WTC11 (cell line): ENCODE results near the gene MRPL11. TPM values are rescaled to one million over a fixed set of nuclear protein-coding genes. Genes with fewer than 3 reads are reported as not detected.

Source experiments
- CREB1 ChIP-seq: sonication (generic); formaldehyde crosslinking; IDR thresholded peaks from 2 replicates; pipeline ENCODE4 v1.8.0; 2023; ENCODE audit warnings: mild to moderate bottlenecking, missing genetic modification reagents
- CTCF ChIP-seq: fragments of 200-600 bp; IDR thresholded peaks from 2 replicates; pipeline ENCODE4 v1.8.0; 2022; ENCODE audit warnings: antibody characterized with exemption
- EMX1 ChIP-seq: fragments of 250-450 bp; sonication (Bioruptor Pico); IDR thresholded peaks from 2 replicates; pipeline ENCODE4 v1.8.0; 2021; ENCODE audit warnings: mild to moderate bottlenecking
- FOXK1 ChIP-seq: sonication (generic); formaldehyde crosslinking; IDR thresholded peaks from 2 replicates; pipeline ENCODE4 v1.8.0; 2022; ENCODE audit warnings: mild to moderate bottlenecking, moderate library complexity, missing genetic modification reagents
- FOXP1 ChIP-seq: sonication (generic); formaldehyde crosslinking; IDR thresholded peaks from 2 replicates; pipeline ENCODE4 v1.8.0; 2022; ENCODE audit warnings: missing genetic modification reagents, mild to moderate bottlenecking, moderate library complexity, borderline replicate concordance
- JUN ChIP-seq: sonication (generic); formaldehyde crosslinking; IDR thresholded peaks from 2 replicates; pipeline ENCODE4 v1.8.0; 2023; ENCODE audit warnings: mild to moderate bottlenecking, missing genetic modification reagents
- MYBL2 ChIP-seq: sonication (generic); formaldehyde crosslinking; IDR thresholded peaks from 2 replicates; pipeline ENCODE4 v1.8.1; 2023; ENCODE audit warnings: mild to moderate bottlenecking, moderate library complexity, missing genetic modification reagents
- NR3C1 ChIP-seq: sonication (generic); formaldehyde crosslinking; conservative IDR thresholded peaks from 2 replicates; pipeline ENCODE4 v1.8.1; 2023; ENCODE audit warnings: low read depth, mild to moderate bottlenecking, missing genetic modification reagents
- SOX15 ChIP-seq: fragments of 250-450 bp; sonication (Bioruptor Pico); IDR thresholded peaks from 2 replicates; pipeline ENCODE4 v1.9.0; 2021; ENCODE audit warnings: mild to moderate bottlenecking
- SP1 ChIP-seq: sonication (generic); formaldehyde crosslinking; conservative IDR thresholded peaks from 2 replicates; pipeline ENCODE4 v1.8.1; 2022; ENCODE audit warnings: missing genetic modification reagents
- TEAD1 ChIP-seq: sonication (generic); formaldehyde crosslinking; IDR thresholded peaks from 2 replicates; pipeline ENCODE4 v1.8.0; 2022; ENCODE audit warnings: mild to moderate bottlenecking, missing genetic modification reagents
- TEAD4 ChIP-seq: sonication (generic); formaldehyde crosslinking; IDR thresholded peaks from 2 replicates; pipeline ENCODE4 v1.8.0; 2022; ENCODE audit warnings: mild to moderate bottlenecking, missing genetic modification reagents
- USF1 ChIP-seq: sonication (generic); formaldehyde crosslinking; IDR thresholded peaks from 2 replicates; pipeline ENCODE4 v1.8.0; 2022; ENCODE audit warnings: mild to moderate bottlenecking, missing genetic modification reagents
- ZBTB21 ChIP-seq: sonication (generic); formaldehyde crosslinking; IDR thresholded peaks from 2 replicates; pipeline ENCODE4 v1.8.1; 2023; ENCODE audit warnings: mild to moderate bottlenecking, missing genetic modification reagents, borderline replicate concordance
- ZMAT4 ChIP-seq: fragments of 250-450 bp; sonication (Bioruptor Pico); IDR thresholded peaks from 2 replicates; pipeline ENCODE4 v1.9.0; 2021; ENCODE audit warnings: mild to moderate bottlenecking
- ZNF138 ChIP-seq: sonication (generic); formaldehyde crosslinking; conservative IDR thresholded peaks from 2 replicates; pipeline ENCODE4 v1.8.1; 2022; ENCODE audit warnings: mild to moderate bottlenecking, moderate library complexity, missing genetic modification reagents
- ZNF232 ChIP-seq: sonication (generic); formaldehyde crosslinking; IDR thresholded peaks from 2 replicates; pipeline ENCODE4 v1.8.0; 2022; ENCODE audit warnings: mild to moderate bottlenecking, missing genetic modification reagents
- ZNF281 ChIP-seq: sonication (generic); formaldehyde crosslinking; IDR thresholded peaks from 2 replicates; pipeline ENCODE4 v1.8.0; 2023; ENCODE audit warnings: mild to moderate bottlenecking, missing genetic modification reagents
- ZNF425 ChIP-seq: fragments of 250-450 bp; sonication (Bioruptor Pico); conservative IDR thresholded peaks from 2 replicates; pipeline ENCODE4 v1.9.0; 2021; ENCODE audit warnings: mild to moderate bottlenecking
- total RNA-seq: library from RNA; stranded (reverse); gene quantifications from 3 replicates; pipeline ENCODE4 v1.2.3, GENCODE V29; 2021
- TF ChIP-seq, protein P1 (sequence below): fragments of 250-450 bp; sonication (Bioruptor Pico); IDR thresholded peaks from 2 replicates; pipeline ENCODE4 v1.8.0; 2021; ENCODE audit warnings: mild to moderate bottlenecking
- TF ChIP-seq, protein P2 (sequence below): sonication (generic); formaldehyde crosslinking; IDR thresholded peaks from 2 replicates; pipeline ENCODE4 v1.8.1; 2022; ENCODE audit warnings: mild to moderate bottlenecking, moderate library complexity, missing genetic modification reagents
- TF ChIP-seq, protein P3 (sequence below): fragments of 250-450 bp; sonication (Bioruptor Pico); IDR thresholded peaks from 2 replicates; pipeline ENCODE4 v1.9.0; 2021; ENCODE audit warnings: mild to moderate bottlenecking, borderline replicate concordance
- TF ChIP-seq, protein P4 (sequence below): sonication (generic); formaldehyde crosslinking; IDR thresholded peaks from 2 replicates; pipeline ENCODE4 v1.8.0; 2022; ENCODE audit warnings: mild to moderate bottlenecking, missing genetic modification reagents

MRPL11 gene
- total RNA-seq, 1 experiment from 2014 or later = 137 TPM

DNA sequence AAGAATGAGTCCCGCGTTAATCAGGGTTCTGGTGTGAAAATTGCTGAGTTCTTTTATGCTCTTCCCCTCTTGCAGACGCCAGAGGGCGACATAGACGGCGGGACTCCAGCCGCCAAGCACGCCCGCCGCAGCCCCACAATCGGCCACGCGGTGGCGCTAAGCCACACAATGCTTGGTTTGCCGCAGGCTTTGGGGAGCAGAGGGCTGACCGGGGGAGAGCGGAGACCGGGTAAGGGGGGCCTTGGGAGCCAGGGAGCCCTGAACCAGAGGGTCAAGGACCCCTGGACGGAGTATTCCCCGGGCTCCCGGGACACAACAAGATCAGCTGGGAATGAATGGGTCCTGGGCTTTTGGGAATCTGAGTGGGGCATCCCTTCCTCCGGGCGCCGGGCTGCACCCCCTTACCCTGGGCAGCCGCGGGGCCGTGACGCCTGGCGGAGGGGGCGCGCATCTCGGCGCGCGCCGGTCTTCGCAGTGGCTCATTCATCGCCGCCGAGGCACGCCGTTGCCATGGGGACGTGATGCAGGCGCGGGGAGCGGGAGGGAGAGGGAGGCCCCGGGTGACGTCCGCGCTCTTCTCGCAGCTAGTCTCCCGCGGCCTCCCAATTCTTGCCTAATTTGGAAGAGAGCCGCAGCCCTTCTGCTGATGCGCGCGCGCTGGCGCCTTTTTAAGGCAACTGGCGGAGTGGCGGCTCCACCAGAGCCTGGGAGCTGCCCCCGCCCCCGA is 30.0 kb downstream of the MRPL11 start (continued):
- TF ChIP-seq ZNF281 (CRISPR knock-in tag) = 0 out of 2 replicates have a peak, but pooled peaks have one; percentile 30
- TF ChIP-seq TEAD4 (CRISPR knock-in tag) = 0 out of 2 replicates have a peak, but pooled peaks have one; percentile 26
- TF ChIP-seq, protein P1, sequence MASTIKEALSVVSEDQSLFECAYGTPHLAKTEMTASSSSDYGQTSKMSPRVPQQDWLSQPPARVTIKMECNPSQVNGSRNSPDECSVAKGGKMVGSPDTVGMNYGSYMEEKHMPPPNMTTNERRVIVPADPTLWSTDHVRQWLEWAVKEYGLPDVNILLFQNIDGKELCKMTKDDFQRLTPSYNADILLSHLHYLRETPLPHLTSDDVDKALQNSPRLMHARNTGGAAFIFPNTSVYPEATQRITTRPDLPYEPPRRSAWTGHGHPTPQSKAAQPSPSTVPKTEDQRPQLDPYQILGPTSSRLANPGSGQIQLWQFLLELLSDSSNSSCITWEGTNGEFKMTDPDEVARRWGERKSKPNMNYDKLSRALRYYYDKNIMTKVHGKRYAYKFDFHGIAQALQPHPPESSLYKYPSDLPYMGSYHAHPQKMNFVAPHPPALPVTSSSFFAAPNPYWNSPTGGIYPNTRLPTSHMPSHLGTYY (CRISPR knock-in tag) = 0 out of 2 replicates have a peak, but pooled peaks have one; percentile 23
- TF ChIP-seq CREB1 (CRISPR knock-in tag) = no peak
- TF ChIP-seq NR3C1 (CRISPR knock-in tag) = 0 out of 2 replicates have a peak, but pooled peaks have one; percentile 20
- 0 out of 2 replicates have a peak, but pooled peaks have one; percentile 24 for TF ChIP-seq MYBL2 (CRISPR knock-in tag)
- TF ChIP-seq, protein P2, sequence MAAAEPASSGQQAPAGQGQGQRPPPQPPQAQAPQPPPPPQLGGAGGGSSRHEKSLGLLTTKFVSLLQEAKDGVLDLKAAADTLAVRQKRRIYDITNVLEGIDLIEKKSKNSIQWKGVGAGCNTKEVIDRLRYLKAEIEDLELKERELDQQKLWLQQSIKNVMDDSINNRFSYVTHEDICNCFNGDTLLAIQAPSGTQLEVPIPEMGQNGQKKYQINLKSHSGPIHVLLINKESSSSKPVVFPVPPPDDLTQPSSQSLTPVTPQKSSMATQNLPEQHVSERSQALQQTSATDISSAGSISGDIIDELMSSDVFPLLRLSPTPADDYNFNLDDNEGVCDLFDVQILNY (CRISPR knock-in tag) = 0 out of 2 replicates have a peak, but pooled peaks have one; percentile 47
- TF ChIP-seq ZMAT4 (CRISPR knock-in tag) = no peak
- no peak for TF ChIP-seq FOXP1 (CRISPR knock-in tag)
- TF ChIP-seq ZNF425 (CRISPR knock-in tag) = no peak
- 0 out of 2 replicates have a peak, but pooled peaks have one; percentile 47 for TF ChIP-seq FOXK1 (CRISPR knock-in tag)
- 0 out of 2 replicates have a peak, but pooled peaks have one; percentile 45 for TF ChIP-seq ZBTB21 (CRISPR knock-in tag)
- TF ChIP-seq, protein P3, sequence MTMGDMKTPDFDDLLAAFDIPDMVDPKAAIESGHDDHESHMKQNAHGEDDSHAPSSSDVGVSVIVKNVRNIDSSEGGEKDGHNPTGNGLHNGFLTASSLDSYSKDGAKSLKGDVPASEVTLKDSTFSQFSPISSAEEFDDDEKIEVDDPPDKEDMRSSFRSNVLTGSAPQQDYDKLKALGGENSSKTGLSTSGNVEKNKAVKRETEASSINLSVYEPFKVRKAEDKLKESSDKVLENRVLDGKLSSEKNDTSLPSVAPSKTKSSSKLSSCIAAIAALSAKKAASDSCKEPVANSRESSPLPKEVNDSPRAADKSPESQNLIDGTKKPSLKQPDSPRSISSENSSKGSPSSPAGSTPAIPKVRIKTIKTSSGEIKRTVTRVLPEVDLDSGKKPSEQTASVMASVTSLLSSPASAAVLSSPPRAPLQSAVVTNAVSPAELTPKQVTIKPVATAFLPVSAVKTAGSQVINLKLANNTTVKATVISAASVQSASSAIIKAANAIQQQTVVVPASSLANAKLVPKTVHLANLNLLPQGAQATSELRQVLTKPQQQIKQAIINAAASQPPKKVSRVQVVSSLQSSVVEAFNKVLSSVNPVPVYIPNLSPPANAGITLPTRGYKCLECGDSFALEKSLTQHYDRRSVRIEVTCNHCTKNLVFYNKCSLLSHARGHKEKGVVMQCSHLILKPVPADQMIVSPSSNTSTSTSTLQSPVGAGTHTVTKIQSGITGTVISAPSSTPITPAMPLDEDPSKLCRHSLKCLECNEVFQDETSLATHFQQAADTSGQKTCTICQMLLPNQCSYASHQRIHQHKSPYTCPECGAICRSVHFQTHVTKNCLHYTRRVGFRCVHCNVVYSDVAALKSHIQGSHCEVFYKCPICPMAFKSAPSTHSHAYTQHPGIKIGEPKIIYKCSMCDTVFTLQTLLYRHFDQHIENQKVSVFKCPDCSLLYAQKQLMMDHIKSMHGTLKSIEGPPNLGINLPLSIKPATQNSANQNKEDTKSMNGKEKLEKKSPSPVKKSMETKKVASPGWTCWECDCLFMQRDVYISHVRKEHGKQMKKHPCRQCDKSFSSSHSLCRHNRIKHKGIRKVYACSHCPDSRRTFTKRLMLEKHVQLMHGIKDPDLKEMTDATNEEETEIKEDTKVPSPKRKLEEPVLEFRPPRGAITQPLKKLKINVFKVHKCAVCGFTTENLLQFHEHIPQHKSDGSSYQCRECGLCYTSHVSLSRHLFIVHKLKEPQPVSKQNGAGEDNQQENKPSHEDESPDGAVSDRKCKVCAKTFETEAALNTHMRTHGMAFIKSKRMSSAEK (CRISPR knock-in tag) = no peak
- TF ChIP-seq TEAD1 (CRISPR knock-in tag) = peak; percentile 29; the same call in 1 of the 2 replicates
- TF ChIP-seq SP1 (CRISPR knock-in tag) = peak; percentile 35; the same call in 1 of the 2 replicates
- peak; percentile 99 for TF ChIP-seq CTCF
- no peak for TF ChIP-seq JUN (CRISPR knock-in tag)
- TF ChIP-seq EMX1 = no peak
- TF ChIP-seq, protein P4, sequence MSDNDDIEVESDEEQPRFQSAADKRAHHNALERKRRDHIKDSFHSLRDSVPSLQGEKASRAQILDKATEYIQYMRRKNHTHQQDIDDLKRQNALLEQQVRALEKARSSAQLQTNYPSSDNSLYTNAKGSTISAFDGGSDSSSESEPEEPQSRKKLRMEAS (CRISPR knock-in tag) = peak; percentile 71
- no peak for TF ChIP-seq ZNF232 (CRISPR knock-in tag)
- TF ChIP-seq USF1 (CRISPR knock-in tag) = peak; percentile 27; the same call in 1 of the 2 replicates
- TF ChIP-seq SOX15 (CRISPR knock-in tag) = no peak
- TF ChIP-seq ZNF138 (CRISPR knock-in tag) = no peak
